K562 (cell line): ENCODE measurements around the gene IRF6. TPM values are rescaled to one million over a fixed set of nuclear protein-coding genes. Genes with fewer than 3 reads are reported as not detected.

Experiments used
- ATF1 ChIP-seq, 2 experiments: fragments of 450-650 bp in 1 of 2; IDR thresholded peaks; 2 replicates each; pipeline ENCODE4 v1.6.1; 2016; ENCODE audit warnings: missing compliant biosample characterization in 1 of 2, missing genetic modification characterization in 1 of 2
- CCNT2 ChIP-seq: IDR thresholded peaks from 2 replicates; pipeline ENCODE4 v1.6.1; 2011; ENCODE audit warnings: borderline replicate concordance, low read depth, mild to moderate bottlenecking, moderate library complexity, mixed read lengths, low read length; ENCODE audit not compliant: insufficient read length; ENCODE audit errors: extremely low read depth
- DMBX1 ChIP-seq: fragments of 250-450 bp; sonication (Bioruptor Pico); IDR thresholded peaks from 2 replicates; pipeline ENCODE4 v1.8.0; 2022; ENCODE audit warnings: inconsistent platforms, mild to moderate bottlenecking, moderate library complexity, borderline replicate concordance
- ESRRA ChIP-seq: fragments of 450-650 bp; IDR thresholded peaks from 2 replicates; pipeline ENCODE4 v1.6.1; 2014; ENCODE audit warnings: low read depth, mild to moderate bottlenecking, moderate library complexity, borderline replicate concordance
- FOXP1 ChIP-seq: sonication (generic); formaldehyde crosslinking; IDR thresholded peaks from 2 replicates; pipeline ENCODE4 v1.8.0; 2022; ENCODE audit warnings: mild to moderate bottlenecking, missing genetic modification reagents
- GABPB2 ChIP-seq: fragments of 250-450 bp; sonication (Bioruptor Pico); conservative IDR thresholded peaks from 2 replicates; pipeline ENCODE4 v1.5.1; 2021; ENCODE audit warnings: mild to moderate bottlenecking
- GTF2F1 ChIP-seq: IDR thresholded peaks from 2 replicates; pipeline ENCODE4 v1.6.1; 2011; ENCODE audit warnings: low read depth, low read length, improper control_type of control experiment
- MCM2 ChIP-seq: fragments of 450-650 bp; IDR thresholded peaks from 2 replicates; pipeline ENCODE4 v1.6.1; 2017; ENCODE audit warnings: low read depth, mild to moderate bottlenecking
- POLR2H ChIP-seq: IDR thresholded peaks from 2 replicates; pipeline ENCODE4 v1.6.1; 2016; ENCODE audit warnings: missing genetic modification characterization, low read depth, mild to moderate bottlenecking, control low read depth, missing compliant biosample characterization, moderate library complexity
- SIX5 ChIP-seq, 2 experiments: IDR thresholded peaks; 2 replicates each; pipeline ENCODE4 v1.6.1; 2011; ENCODE audit warnings: low read length in 2 of 2, borderline replicate concordance in 1 of 2, low read depth in 1 of 2, mild to moderate bottlenecking in 1 of 2, moderate library complexity in 1 of 2; ENCODE audit not compliant: insufficient read depth in 1 of 2
- TAF7 ChIP-seq: fragments of 450-650 bp; IDR thresholded peaks from 2 replicates; pipeline ENCODE4 v1.6.1; 2016; ENCODE audit warnings: missing genetic modification characterization, missing compliant biosample characterization
- ZKSCAN1 ChIP-seq: fragments of 150-350 bp; IDR thresholded peaks from 2 replicates; pipeline ENCODE4 v1.6.1; 2016; ENCODE audit warnings: low read depth, low read length
- ZNF232 ChIP-seq: sonication (generic); formaldehyde crosslinking; IDR thresholded peaks from 2 replicates; pipeline ENCODE4 v1.8.0; 2022; ENCODE audit warnings: mild to moderate bottlenecking, missing genetic modification reagents
- polyA plus RNA-seq, 8 experiments: library from polyadenylated mRNA; depleted of rRNA in 4 of 8; stranded (reverse) in 5 of 8; unstranded in 3 of 8; fragments of >200 nt; fragmentation: Nextera tagmentation in 2 of 8; fragmentation: Illumina TruSeq in 1 of 8; extraction: Ambion mirVana in 2 of 8; extraction: Trizol in 1 of 8; gene quantifications; 2 replicates each; pipeline versions ENCODE4 v1.2.1 to v1.2.3, GENCODE V29; 2011 to 2014; ENCODE audit warnings: inconsistent platforms in 1 of 8, missing spikeins in 1 of 8
- total RNA-seq, 7 experiments: library from RNA; depleted of rRNA in 6 of 7; stranded (reverse); fragments of >200 nt in 6 of 7; fragmentation: Illumina TruSeq in 2 of 7; extraction: Trizol in 2 of 7; gene quantifications; 2 replicates each; pipeline versions ENCODE4 v1.2.1 to v1.2.3, GENCODE V29; 2011 to 2021; ENCODE audit warnings: low replicate concordance in 1 of 7
- TF ChIP-seq, protein P1 (sequence below): fragments of 450-650 bp; IDR thresholded peaks from 2 replicates; pipeline ENCODE4 v1.6.1; 2016; ENCODE audit warnings: mild to moderate bottlenecking, moderate library complexity
- TF ChIP-seq, protein P2 (sequence below): fragments of 250-450 bp; sonication (Bioruptor Pico); IDR thresholded peaks from 2 replicates; pipeline ENCODE4 v1.5.0; 2021

Gene IRF6
- total and polyA plus RNA-seq, 9 of the 15 experiments (the other 6 are each of a cell fraction or from before 2014, with no cell fraction given) = 0.03 to 0.65 (median 0.17) TPM

DNA sequence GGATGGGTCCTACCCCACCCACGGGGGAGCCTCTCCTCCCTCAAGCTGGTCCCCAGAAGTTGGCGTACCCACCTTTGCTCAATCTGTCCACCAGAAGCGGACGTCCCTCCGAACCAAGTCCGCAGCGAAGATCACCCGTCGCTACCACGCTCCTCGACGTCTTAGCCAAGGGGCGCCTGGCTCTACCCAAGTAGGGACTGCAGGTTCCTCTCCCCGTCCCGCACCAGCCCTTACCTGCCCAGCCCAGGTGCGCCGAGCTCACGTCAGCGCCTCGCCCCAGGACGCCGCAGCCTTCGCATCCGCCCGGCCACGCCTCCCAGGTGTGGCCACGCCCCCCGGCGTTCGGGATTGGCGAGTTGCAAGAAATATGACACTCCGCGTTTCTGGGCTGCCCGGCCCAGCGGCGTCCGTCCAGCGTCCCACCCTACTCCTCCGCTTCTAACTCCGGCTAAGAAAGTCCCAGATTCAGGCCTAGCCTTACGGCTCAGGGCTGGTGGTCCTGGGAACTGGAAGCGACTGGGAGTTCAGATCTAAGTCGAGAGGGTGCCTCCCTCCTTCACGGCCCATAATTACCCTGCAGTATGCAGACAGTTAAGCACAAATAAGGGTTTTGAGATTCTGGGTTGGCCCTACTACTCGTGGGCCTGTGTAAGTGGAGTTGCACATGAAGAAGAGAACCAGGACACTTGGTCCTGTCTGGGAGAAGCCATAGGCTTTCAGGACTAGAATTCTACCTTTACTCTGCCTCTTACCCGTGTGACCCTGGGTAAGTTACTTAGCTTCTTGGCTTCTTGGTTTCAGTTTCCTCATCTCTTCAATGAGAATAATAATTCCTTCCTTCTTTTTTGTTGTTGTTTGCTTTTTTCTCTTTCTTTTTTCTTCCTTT lies at the start of gene IRF6 (continued):
- TF ChIP-seq, protein P1, sequence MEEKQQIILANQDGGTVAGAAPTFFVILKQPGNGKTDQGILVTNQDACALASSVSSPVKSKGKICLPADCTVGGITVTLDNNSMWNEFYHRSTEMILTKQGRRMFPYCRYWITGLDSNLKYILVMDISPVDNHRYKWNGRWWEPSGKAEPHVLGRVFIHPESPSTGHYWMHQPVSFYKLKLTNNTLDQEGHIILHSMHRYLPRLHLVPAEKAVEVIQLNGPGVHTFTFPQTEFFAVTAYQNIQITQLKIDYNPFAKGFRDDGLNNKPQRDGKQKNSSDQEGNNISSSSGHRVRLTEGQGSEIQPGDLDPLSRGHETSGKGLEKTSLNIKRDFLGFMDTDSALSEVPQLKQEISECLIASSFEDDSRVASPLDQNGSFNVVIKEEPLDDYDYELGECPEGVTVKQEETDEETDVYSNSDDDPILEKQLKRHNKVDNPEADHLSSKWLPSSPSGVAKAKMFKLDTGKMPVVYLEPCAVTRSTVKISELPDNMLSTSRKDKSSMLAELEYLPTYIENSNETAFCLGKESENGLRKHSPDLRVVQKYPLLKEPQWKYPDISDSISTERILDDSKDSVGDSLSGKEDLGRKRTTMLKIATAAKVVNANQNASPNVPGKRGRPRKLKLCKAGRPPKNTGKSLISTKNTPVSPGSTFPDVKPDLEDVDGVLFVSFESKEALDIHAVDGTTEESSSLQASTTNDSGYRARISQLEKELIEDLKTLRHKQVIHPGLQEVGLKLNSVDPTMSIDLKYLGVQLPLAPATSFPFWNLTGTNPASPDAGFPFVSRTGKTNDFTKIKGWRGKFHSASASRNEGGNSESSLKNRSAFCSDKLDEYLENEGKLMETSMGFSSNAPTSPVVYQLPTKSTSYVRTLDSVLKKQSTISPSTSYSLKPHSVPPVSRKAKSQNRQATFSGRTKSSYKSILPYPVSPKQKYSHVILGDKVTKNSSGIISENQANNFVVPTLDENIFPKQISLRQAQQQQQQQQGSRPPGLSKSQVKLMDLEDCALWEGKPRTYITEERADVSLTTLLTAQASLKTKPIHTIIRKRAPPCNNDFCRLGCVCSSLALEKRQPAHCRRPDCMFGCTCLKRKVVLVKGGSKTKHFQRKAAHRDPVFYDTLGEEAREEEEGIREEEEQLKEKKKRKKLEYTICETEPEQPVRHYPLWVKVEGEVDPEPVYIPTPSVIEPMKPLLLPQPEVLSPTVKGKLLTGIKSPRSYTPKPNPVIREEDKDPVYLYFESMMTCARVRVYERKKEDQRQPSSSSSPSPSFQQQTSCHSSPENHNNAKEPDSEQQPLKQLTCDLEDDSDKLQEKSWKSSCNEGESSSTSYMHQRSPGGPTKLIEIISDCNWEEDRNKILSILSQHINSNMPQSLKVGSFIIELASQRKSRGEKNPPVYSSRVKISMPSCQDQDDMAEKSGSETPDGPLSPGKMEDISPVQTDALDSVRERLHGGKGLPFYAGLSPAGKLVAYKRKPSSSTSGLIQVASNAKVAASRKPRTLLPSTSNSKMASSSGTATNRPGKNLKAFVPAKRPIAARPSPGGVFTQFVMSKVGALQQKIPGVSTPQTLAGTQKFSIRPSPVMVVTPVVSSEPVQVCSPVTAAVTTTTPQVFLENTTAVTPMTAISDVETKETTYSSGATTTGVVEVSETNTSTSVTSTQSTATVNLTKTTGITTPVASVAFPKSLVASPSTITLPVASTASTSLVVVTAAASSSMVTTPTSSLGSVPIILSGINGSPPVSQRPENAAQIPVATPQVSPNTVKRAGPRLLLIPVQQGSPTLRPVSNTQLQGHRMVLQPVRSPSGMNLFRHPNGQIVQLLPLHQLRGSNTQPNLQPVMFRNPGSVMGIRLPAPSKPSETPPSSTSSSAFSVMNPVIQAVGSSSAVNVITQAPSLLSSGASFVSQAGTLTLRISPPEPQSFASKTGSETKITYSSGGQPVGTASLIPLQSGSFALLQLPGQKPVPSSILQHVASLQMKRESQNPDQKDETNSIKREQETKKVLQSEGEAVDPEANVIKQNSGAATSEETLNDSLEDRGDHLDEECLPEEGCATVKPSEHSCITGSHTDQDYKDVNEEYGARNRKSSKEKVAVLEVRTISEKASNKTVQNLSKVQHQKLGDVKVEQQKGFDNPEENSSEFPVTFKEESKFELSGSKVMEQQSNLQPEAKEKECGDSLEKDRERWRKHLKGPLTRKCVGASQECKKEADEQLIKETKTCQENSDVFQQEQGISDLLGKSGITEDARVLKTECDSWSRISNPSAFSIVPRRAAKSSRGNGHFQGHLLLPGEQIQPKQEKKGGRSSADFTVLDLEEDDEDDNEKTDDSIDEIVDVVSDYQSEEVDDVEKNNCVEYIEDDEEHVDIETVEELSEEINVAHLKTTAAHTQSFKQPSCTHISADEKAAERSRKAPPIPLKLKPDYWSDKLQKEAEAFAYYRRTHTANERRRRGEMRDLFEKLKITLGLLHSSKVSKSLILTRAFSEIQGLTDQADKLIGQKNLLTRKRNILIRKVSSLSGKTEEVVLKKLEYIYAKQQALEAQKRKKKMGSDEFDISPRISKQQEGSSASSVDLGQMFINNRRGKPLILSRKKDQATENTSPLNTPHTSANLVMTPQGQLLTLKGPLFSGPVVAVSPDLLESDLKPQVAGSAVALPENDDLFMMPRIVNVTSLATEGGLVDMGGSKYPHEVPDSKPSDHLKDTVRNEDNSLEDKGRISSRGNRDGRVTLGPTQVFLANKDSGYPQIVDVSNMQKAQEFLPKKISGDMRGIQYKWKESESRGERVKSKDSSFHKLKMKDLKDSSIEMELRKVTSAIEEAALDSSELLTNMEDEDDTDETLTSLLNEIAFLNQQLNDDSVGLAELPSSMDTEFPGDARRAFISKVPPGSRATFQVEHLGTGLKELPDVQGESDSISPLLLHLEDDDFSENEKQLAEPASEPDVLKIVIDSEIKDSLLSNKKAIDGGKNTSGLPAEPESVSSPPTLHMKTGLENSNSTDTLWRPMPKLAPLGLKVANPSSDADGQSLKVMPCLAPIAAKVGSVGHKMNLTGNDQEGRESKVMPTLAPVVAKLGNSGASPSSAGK = 0 out of 2 replicates have a peak, but pooled peaks have one; percentile 38
- TF ChIP-seq CCNT2 (peak; percentile 64), SIX5 (IDR thresholded peaks at IDR 0.05; ENCODE audit: borderline replicate concordance in 1 of 2, insufficient read depth in 1 of 2, low read depth in 1 of 2, low read length in 2 of 2) (peak in 1 of 2 experiments; percentile 30; a peak in 1 of 4 replicates), FOXP1 (CRISPR knock-in tag) (peak; percentile 32; the same call in 1 of the 2 replicates), DMBX1 (CRISPR knock-in tag) (0 out of 2 replicates have a peak, but pooled peaks have one; percentile 29), ESRRA (0 out of 2 replicates have a peak, but pooled peaks have one; percentile 15), GTF2F1 (no peak), ZNF232 (CRISPR knock-in tag) (no peak), ZKSCAN1 (peak; percentile 61), GABPB2 (CRISPR knock-in tag) (no peak), TAF7 (tag) (peak; percentile 43; the same call in 1 of the 2 replicates), POLR2H (tag) (peak; percentile 58; the same call in 1 of the 2 replicates), MCM2 (no peak), ATF1 (CRISPR knock-in tag; IDR thresholded peaks at IDR 0.05) (no peak), ATF1 (tag; IDR thresholded peaks at IDR 0.05) (peak; percentile 88)
- TF ChIP-seq, protein P2, sequence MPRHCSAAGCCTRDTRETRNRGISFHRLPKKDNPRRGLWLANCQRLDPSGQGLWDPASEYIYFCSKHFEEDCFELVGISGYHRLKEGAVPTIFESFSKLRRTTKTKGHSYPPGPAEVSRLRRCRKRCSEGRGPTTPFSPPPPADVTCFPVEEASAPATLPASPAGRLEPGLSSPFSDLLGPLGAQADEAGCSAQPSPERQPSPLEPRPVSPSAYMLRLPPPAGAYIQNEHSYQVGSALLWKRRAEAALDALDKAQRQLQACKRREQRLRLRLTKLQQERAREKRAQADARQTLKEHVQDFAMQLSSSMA (CRISPR knock-in tag) = no peak
